IPS-18c (cell line): Measurements from ENCODE around the gene GRID1.

Experiments
- H3K4me3 ChIP-seq: 2 replicates; pipeline ENCODE4 v1.7.0; 2013; ENCODE audit warnings: low read depth, mild to moderate bottlenecking, low read length, moderate library complexity; ENCODE audit not compliant: insufficient read depth
- H3K9me3 ChIP-seq: one replicate; pipeline ENCODE4 v1.6.1; 2013; ENCODE audit warnings: mild to moderate bottlenecking, low read length, moderate library complexity; ENCODE audit not compliant: control insufficient read depth, insufficient read depth

GRID1 gene

GRCh38 chr10:86366033-86366901 lies at the start of gene GRID1:
TSS of gene GRID1 (minus strand) at chr10:86366795.
- peak within 1 kb of the TSS; percentile 53 for H3K4me3 ChIP-seq

GRCh38 chr10:86415583-86415982 lies 49.0 kb upstream of the GRID1 start:
- Histone ChIP-seq H3K4me3 (no peak overlapping the region), H3K9me3 (no peaks in the 10 kb centered on the region)

More at GRCh38 chr10:86366033-86366901, at the start of gene GRID1:
- no peaks in the 10 kb centered on the region for H3K9me3 ChIP-seq

GRCh38 chr10:86415116-86415515 lies 48.5 kb upstream of the GRID1 start:
- Histone ChIP-seq H3K4me3 (no peak overlapping the region), H3K9me3 (no peaks in the 10 kb centered on the region)

GRCh38 chr10:86413046-86413728 lies 46.6 kb upstream of the GRID1 start:
- Histone ChIP-seq H3K4me3 (no peak overlapping the region), H3K9me3 (no peaks in the 10 kb centered on the region)

- Histone ChIP-seq H3K4me3 (no peak overlapping the region), H3K9me3 (no peaks in the 10 kb centered on the region)
These were observed 45.4 kb upstream of the GRID1 start for GRCh38 chr10:86411852-86412560.

- Histone ChIP-seq H3K4me3 (no peak overlapping the region), H3K9me3 (no peaks in the 10 kb centered on the region)
These were observed 44.8 kb upstream of the GRID1 start for GRCh38 chr10:86411281-86411841.

- H3K9me3 ChIP-seq, result no peaks in the 10 kb centered on the region
- H3K4me3 ChIP-seq, result no peak overlapping the region
These were observed 44.0 kb upstream of the GRID1 start for GRCh38 chr10:86410542-86411124.

GRCh38 chr10:86409183-86409582 lies 42.6 kb upstream of the GRID1 start:
- H3K4me3 ChIP-seq, result no peak overlapping the region

GRCh38 chr10:86403183-86403797 lies 36.7 kb upstream of the GRID1 start:
- Histone ChIP-seq H3K4me3 (no peak overlapping the region), H3K9me3 (no peaks in the 10 kb centered on the region)

More at GRCh38 chr10:86409183-86409582, 42.6 kb upstream of the GRID1 start:
- no peaks in the 10 kb centered on the region for H3K9me3 ChIP-seq

- H3K4me3 ChIP-seq, result peak overlapping the region; percentile 22; the same call in 1 of the 2 replicates
- H3K9me3 ChIP-seq, result no peaks in the 10 kb centered on the region
These were observed 35.8 kb upstream of the GRID1 start for GRCh38 chr10:86402283-86402941.

GRCh38 chr10:86401588-86402282 lies 35.1 kb upstream of the GRID1 start:
- Histone ChIP-seq H3K4me3 (peak overlapping the region; percentile 83), H3K9me3 (no peaks in the 10 kb centered on the region)

- Histone ChIP-seq H3K4me3 (peak overlapping the region; percentile 83), H3K9me3 (no peaks in the 10 kb centered on the region)
These were observed 34.4 kb upstream of the GRID1 start for GRCh38 chr10:86400705-86401587.

GRCh38 chr10:86399879-86400704 lies 33.5 kb upstream of the GRID1 start:
- peak overlapping the region; percentile 83 for H3K4me3 ChIP-seq
- H3K9me3 ChIP-seq, result no peaks in the 10 kb centered on the region

- Histone ChIP-seq H3K9me3 (no peaks in the 10 kb centered on the region), H3K4me3 (no peak overlapping the region; the same call in 1 of the 2 replicates)
These were observed 32.9 kb upstream of the GRID1 start for GRCh38 chr10:86399514-86399878.
